ENCODE measurements around the gene SYCN.

SYCN gene

GRCh38 chr19:39172700-39173501 is 31.2 kb downstream of the SYCN start:
- in situ Hi-C loops (cut with MboI; ENCODE audit: low sequenced_read_pairs), result no loop called here

GRCh38 chr19:39171479-39172465 is 32.3 kb downstream of the SYCN start:
- in situ Hi-C loops (cut with MboI; ENCODE audit: low sequenced_read_pairs), result no loop called here

DNA sequence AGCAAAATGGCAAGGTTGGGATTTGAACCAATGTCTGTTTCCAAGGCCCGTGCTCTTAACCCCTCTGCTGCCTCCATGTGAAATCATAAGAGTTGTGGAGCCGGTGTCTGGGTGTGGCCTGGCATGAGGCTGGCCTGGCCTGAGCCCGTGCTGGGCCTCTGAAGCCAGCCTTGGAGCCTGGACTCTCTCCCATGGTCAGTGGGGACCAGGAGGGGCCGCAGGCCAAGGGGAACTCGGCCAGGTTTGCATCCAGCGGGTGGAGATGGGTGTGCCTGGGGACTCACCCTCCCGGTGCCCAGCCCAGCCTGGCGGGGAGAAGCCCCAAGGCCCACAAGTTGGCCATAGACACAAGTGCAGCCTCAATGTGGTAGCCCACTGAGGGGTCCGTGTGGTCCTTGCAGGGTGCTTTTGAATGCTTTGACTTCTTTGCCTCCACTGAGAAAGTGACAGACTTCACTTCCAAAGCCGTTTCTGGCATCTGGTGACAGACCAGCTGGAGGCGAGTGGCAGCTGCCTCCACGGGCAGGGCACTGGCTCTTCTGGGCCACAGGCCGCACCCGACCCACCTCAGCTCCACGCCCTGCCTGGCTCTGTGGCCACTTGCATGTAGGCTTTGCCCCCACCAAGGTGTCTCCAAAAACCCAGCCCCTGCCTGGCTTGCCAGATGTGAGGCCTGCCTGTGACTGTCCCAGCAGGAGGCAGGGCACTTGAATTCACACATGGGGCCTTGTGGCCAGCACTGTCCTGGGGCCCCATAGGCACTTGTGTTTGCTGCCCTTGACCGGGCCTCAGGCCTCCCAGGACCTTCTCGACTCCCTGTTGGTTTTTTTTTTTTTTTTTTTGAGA is 33.5 kb downstream of the SYCN start:
- in situ Hi-C loops (cut with MboI; ENCODE audit: low sequenced_read_pairs), result no loop called here

- in situ Hi-C loops (cut with MboI; ENCODE audit: low sequenced_read_pairs), result no loop called here
Observed at GRCh38 chr19:39169143-39169810, 34.8 kb downstream of the SYCN start.

DNA sequence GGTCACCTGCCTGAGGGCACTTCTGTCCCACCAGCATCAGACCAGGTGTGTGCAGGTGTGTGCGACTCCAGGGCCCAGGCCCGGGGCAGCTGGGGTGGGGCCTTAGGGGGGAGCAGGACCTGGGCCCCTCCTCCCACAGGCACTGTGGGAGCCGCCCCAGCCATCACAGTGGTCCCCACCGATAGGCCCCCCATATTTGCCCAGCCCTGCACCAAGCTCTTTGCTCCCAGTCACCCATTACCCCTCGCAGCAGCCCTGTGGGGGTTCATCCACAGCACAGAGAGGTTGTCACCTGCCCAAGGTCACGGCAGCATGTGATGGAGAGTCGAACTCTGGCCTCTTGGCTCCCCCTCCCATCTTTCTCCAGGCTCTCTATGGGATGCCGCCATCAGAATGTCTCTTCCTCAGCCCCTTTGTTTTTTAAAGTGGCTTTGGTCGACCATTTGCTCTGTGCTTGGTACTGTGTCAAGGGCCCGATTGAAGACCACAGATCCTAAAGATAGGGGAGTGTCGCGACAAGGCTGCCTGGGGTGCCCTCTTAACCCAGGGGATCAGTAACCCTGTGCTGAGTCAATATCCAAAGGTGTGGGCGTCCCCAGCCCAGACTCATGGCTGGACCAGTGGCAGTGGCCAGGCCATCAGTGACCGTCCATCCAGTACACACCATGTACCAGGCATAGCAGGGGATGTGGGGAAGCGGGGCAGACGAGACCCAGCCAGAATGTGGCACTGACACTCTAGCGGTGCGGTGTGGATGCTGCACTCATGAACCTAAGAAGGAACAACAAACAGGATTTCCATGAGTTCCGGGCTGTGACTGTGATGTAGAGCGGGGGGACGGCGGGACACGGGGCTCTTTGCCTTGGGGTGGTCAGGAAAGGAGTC is 35.6 kb downstream of the SYCN start:
- in situ Hi-C loops (cut with MboI; ENCODE audit: low sequenced_read_pairs), result no loop called here

- in situ Hi-C loops (cut with MboI; ENCODE audit: low sequenced_read_pairs), result no loop called here
Observed at GRCh38 chr19:39167461-39168257, 36.4 kb downstream of the SYCN start.

DNA sequence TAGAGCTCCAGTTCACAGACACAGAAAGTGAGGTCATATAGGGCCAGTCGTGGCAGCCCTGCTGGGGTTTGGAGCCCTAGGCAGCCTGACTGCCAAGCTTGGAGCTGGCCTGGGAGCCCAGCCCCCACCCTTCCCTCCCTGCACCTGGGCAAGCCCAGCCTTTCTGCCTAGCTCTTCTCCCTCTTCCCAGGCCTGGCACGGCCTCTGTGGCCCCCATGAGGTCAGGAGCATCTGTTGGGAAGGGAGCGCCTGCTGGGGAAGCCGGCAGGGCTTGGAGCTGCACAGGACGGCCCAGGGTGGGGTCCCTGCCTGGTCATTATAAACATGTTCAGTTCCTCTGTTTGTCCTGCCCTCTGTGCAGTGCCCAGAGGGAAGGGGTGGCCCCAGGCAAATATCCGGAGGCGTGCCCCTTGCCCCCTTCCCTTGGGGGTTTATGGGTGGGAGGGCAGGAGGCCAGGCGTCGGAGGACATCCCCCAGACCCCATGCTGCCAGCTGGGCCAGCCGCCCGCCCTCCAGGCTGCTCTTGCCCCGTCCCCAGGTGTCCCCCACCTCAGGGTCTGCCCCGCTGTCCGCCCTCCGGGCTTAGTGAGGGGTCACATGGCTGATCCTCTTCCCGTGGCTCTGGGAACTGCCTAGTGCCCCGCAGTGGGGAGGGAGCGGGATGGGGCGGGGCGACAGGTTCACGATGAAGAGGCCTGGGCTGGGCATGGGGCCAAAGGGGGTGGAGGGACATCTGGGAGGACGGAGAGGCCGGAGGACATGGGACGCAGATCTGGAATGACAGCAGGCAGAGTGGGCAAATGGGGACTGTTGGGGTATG is 37.3 kb downstream of the SYCN start:
- in situ Hi-C loops (cut with MboI; ENCODE audit: low sequenced_read_pairs), result no loop called here

DNA sequence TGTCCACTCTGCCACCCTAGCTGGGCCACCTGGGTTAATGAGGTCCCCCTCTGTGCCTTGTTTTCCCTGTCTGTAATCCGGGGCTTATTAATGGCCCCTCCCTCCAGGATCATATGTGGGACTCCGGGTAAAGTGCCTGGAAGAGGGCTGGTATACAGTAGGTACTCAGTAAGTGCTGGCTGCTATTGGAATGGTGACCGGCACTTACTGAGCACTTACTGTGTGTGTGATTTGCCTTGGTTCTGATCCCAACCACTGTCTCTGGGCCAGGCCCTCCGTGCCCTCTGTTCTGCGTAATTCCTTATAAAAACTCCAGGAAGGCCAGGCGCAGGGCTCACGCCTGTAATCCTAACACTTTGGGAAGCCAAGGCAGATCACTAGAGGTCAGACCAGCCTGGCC is 38.2 kb downstream of the SYCN start:
- in situ Hi-C loops (cut with MboI; ENCODE audit: low sequenced_read_pairs), result no loop called here

DNA sequence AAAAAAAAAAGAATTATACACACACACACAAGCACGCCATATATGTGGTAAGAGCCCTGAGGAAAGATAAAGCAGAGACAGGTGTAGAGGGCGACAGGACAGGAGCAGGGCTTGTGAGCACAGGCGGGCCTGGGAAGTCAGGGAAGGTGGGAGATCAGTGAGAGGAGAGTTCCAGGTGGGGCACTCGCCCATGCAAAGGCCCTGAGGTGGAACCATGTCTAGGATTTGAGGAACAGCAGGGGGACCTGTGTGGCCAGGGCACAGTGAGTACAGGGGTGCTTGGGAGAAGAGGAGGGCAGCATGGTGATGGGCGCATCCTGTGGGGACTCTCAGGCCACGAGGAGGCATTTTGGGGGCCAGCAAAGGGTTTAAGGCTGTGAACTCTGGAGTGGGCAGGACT is 39.8 kb downstream of the SYCN start:
- in situ Hi-C loops (cut with MboI; ENCODE audit: low sequenced_read_pairs), result no loop called here

GRCh38 chr19:39163621-39164020 is 40.4 kb downstream of the SYCN start:
- in situ Hi-C loops (cut with MboI; ENCODE audit: low sequenced_read_pairs), result no loop called here

GRCh38 chr19:39162441-39163043 is 41.5 kb downstream of the SYCN start:
- in situ Hi-C loops (cut with MboI; ENCODE audit: low sequenced_read_pairs), result no loop called here

- in situ Hi-C loops (cut with MboI; ENCODE audit: low sequenced_read_pairs), result no loop called here
Observed at GRCh38 chr19:39160889-39161672, 43.0 kb downstream of the SYCN start.

DNA sequence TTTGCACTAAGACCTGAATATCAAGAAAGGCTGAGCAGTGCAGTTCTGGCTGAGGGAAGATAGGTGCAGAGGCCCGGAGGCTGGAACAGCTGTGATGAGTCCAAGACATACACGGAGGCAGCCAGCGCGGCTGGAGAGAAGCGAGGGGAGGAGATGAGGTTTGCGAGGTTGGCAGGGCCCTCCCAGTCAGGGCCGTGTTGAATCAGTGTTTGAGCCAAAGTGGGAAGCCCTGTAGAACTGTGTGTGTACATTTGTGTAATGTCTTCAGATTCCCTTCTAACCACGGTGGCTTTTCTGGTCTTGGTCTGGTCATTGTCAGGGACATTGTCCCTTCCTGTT is 43.6 kb downstream of the SYCN start:
- in situ Hi-C loops (cut with MboI; ENCODE audit: low sequenced_read_pairs), result no loop called here

DNA sequence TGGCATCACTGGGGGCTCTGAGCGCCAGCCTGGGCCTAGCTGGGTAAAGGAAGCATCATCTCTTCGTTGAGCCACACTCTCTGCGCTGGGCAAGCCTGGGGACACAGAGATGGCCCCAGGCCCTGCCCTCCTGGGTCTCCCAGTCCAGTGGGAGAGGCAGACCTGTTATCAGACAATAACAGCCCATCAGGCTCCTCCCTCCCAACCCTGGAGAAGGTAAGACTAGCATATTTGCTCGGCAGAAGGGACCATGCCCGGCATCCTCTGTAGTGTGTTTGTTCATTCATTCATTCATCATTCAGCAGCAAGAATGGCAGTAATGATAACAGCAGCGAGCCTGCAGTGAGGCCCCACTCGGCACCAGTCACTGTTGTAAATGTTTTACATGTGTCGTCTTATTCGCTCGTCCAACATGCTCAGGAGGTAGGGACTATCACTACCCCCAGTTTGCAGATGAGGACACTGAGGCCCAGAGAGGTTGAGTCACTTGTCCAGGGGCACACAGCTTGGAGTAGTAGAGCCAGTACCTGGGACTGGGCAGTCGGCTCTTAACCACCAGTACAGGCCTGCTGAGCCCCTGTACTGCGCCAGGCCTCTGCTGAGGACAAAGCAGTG is 45.3 kb downstream of the SYCN start:
- in situ Hi-C loops (cut with MboI; ENCODE audit: low sequenced_read_pairs), result no loop called here

DNA sequence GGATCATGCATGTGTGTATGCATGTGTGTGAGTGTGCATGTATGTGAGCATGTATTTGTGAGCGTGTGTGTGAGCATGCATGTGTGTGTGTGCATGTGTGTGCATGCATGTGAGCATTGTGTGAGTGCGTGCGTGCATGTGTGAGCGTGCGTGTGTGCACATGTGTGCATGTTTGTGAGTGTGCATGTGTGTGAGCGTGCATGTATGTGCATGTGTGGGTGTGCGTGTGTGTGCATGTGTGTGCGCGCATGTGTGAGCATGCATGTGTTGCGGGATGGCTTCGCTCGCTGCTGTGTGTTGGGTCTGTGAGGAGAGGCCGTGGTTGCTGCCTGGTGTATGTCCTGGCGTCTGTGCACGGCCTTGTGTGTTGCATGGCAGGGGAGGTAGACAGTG is 46.1 kb downstream of the SYCN start:
- in situ Hi-C loops (cut with MboI; ENCODE audit: low sequenced_read_pairs), result no loop called here

DNA sequence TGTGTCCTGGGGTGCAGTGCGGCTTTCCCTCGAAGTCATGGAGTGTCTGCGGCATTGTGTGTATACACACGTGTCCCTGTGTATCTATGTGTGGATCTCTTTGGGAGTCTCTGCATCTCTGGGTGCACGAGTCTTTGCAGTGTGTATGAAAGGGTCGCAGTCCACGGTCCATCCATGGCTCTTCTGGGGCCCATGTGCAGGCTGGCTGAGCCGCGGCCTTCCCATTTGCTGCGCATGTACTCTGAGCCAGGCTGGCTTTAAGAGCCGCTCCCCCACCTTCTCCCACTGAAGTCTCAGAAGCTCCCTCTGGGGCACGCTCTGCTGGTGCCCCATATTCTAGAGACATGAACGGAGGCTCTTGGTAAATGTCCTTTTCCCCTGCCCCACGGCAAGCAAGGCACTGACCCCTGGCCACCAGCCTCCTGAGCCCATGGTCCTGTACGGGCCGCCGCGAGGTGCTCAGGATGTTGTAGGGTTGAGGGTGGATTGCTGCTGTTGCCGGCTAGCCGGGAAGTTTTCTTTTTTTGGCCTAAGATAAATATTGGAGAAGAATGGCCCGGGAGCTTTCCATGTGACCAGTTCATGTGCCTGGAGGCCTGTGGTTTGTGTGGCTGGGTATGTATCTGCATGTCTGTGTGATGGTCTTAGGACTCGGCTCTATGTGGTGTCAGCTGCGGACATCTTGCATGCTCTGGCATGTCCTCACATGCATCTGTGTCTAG is 46.6 kb downstream of the SYCN start:
- in situ Hi-C loops (cut with MboI; ENCODE audit: low sequenced_read_pairs), result no loop called here

Measured in HL-60/S4 treated with phorbol 12-myristate 13-acetate at 8.2 ng/mL for 4 days and 3 days (cell line).